GM12878 (cell line): ENCODE data around the gene MYDGF. TPM values are rescaled to one million over a fixed set of nuclear protein-coding genes. Genes with fewer than 3 reads are reported as not detected.

ENCODE experiments used
- BCL11A ChIP-seq: IDR thresholded peaks from 2 replicates; pipeline ENCODE4 v1.6.1; 2011; ENCODE audit warnings: low read depth, low read length
- E4F1 ChIP-seq: fragments of 450-650 bp; IDR thresholded peaks from 2 replicates; pipeline ENCODE4 v1.6.1; 2018; ENCODE audit warnings: borderline replicate concordance, mild to moderate bottlenecking; ENCODE audit not compliant: partially characterized antibody
- EED ChIP-seq: sonication (generic); IDR thresholded peaks from 2 replicates; pipeline ENCODE4 v1.6.1; 2016; ENCODE audit warnings: antibody characterized with exemption, low read depth
- FOS ChIP-seq: IDR thresholded peaks from 3 replicates; pipeline ENCODE4 v1.6.1; 2011; ENCODE audit warnings: borderline replicate concordance; ENCODE audit not compliant: insufficient read length; ENCODE audit errors: extremely low read depth
- HSF1 ChIP-seq: fragments of 150-350 bp; IDR thresholded peaks from 2 replicates; pipeline ENCODE4 v1.6.1; 2014; ENCODE audit warnings: mild to moderate bottlenecking, low read depth, low read length
- IRF3 ChIP-seq: fragments of 450-650 bp; IDR thresholded peaks from 2 replicates; pipeline ENCODE4 v1.6.1; 2014; ENCODE audit warnings: mild to moderate bottlenecking
- MEF2A ChIP-seq: IDR thresholded peaks from 2 replicates; pipeline ENCODE4 v1.6.1; 2011; ENCODE audit warnings: low read depth, mild to moderate bottlenecking, low read length, moderate library complexity; ENCODE audit not compliant: insufficient read depth
- MTA3 ChIP-seq: IDR thresholded peaks from 2 replicates; pipeline ENCODE4 v1.6.1; 2012; ENCODE audit warnings: low read length, inconsistent platforms, borderline replicate concordance
- MXI1 ChIP-seq: fragments of 150-350 bp; IDR thresholded peaks from 2 replicates; pipeline ENCODE4 v1.6.1; 2011; ENCODE audit warnings: low read depth, mild to moderate bottlenecking, inconsistent platforms, low read length, improper control_type of control experiment
- POLR2AphosphoS2 ChIP-seq: IDR thresholded peaks from 2 replicates; pipeline ENCODE4 v1.6.1; 2011; ENCODE audit warnings: low read depth, mild to moderate bottlenecking, low read length, improper control_type of control experiment, moderate library complexity
- SMARCA5 ChIP-seq: fragments of 450-650 bp; IDR thresholded peaks from 2 replicates; pipeline ENCODE4 v1.6.1; 2017; ENCODE audit warnings: mild to moderate bottlenecking
- SREBF1 ChIP-seq: IDR thresholded peaks from 2 replicates; pipeline ENCODE4 v1.6.1; 2012; ENCODE audit warnings: mild to moderate bottlenecking, low read length
- TBL1XR1 ChIP-seq: IDR thresholded peaks from 2 replicates; pipeline ENCODE4 v1.6.1; 2012; ENCODE audit warnings: low read depth, low read length, improper control_type of control experiment
- ZBTB4 ChIP-seq: fragments of 450-650 bp; formaldehyde crosslinking; IDR thresholded peaks from 2 replicates; pipeline ENCODE4 v1.4.0; 2022; ENCODE audit warnings: mild to moderate bottlenecking, moderate library complexity
- ZBTB40 ChIP-seq: fragments of 450-650 bp; IDR thresholded peaks from 2 replicates; pipeline ENCODE4 v1.6.1; 2016; ENCODE audit warnings: mild to moderate bottlenecking, moderate library complexity, borderline replicate concordance
- polyA plus RNA-seq, 11 experiments: library from polyadenylated mRNA; depleted of rRNA in 4 of 11; unstranded in 6 of 11; stranded (reverse) in 5 of 11; fragments of >200 nt; fragmentation: Nextera tagmentation in 4 of 11; fragmentation: Illumina TruSeq in 1 of 11; extraction: Ambion mirVana in 4 of 11; extraction: Trizol in 1 of 11; gene quantifications; 1 replicate in 1 of 11; 2 replicates in 10 of 11; pipeline versions ENCODE4 v1.2.1 to v1.2.3, GENCODE V29; 2011 to 2016; ENCODE audit warnings: inconsistent platforms in 2 of 11, missing spikeins in 2 of 11, low read depth in 1 of 11
- total RNA-seq, 4 experiments: library from RNA; depleted of rRNA in 3 of 4; stranded (reverse); fragments of >200 nt in 3 of 4; fragmentation: Illumina TruSeq in 1 of 4; extraction: Trizol in 1 of 4; gene quantifications; 2 replicates each; pipeline versions ENCODE4 v1.2.1 to v1.2.3, GENCODE V29; 2013 to 2021

Gene MYDGF
- total and polyA plus RNA-seq, 10 of the 15 experiments (the other 5 are each of a cell fraction or from before 2014, with no cell fraction given): 2.3 to 196 (median 57.5) TPM

GRCh38 chr19:4638828-4639530 is 31.2 kb downstream of the MYDGF start, which contains the start of gene TNFAIP8L1 (continued):
- TF ChIP-seq ZBTB40 (peak; percentile 57; the same call in 1 of the 2 replicates), MXI1 (peak; percentile 46), ZBTB4 (no peak), IRF3 (no peak), EED (0 out of 2 replicates have a peak, but pooled peaks have one; percentile 37), HSF1 (no peak), POLR2AphosphoS2 (no peak), E4F1 (no peak), SMARCA5 (peak; percentile 99), TBL1XR1 (no peak), BCL11A (no peak), FOS (peak; percentile 46), MTA3 (no peak), SREBF1 (no peak), MEF2A (no peak)
